Colon (tissue), 2 donors: Measurements from ENCODE around the gene SEMA3F.

Experiments used
- FAIRE-seq: peaks from 2 replicates; lab custom pipeline; 2012; peaks lifted over from hg19 to GRCh38; lab: Jason Lieb, UNC
- donor health status: control.
- donor health status: control.

Gene SEMA3F

DNA sequence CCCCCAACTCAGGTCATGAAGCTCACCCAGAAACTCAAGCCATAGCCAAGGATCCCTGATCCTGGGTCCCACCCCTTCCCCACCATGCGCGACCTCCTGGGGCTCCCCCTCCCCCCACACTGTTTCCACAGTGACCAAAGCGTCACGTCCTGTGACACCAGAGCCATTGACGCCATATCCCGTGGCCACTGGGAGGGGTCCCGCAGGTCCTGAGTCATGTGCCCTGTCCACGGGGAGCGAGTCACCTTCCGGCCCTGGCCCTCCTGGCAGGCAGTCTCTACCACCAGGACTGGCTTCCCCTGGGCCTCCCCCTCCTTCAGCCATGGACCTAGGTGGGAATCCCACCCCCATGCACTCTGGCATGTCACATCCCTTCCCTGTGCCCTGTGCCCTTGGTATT, 15.6 kb downstream of the SEMA3F start:
- FAIRE-seq: no peak

DNA sequence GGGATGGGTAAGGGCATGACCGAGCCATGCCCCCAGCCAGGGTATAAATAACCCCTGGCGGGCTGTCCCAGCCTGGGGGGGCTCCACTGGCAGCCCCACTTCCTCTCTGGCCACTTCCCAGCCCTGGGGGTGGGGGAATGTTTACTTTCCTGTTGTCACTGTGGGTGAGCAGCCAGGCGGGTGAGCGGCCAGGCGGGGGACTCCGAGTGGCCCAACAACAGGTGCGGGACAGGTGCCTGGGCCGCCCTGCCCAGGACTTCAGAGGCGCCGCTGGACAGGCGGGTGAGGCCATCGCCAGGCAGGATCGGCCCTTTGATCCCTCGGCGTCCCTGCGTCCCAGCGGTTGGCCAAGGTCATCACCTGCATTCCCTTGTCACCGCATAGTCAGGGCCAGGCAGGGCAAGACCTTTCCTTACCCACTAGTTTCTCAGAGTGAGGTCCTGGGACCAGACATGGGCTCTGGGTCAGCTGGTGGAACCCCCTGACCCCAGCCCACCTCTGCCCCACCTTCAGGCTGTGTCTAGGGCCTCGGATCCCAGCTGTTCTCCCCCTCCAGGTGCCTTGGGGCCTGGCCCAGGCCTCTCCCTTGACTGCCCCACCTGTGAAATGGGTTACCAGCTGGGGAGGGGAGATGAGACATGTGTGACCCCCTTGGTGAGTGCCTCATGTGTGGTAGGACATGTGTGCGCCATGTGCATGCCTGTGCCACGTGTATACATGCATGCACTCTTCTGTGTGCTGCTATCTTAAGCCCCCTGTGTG, 16.6 kb downstream of the SEMA3F start:
- no peak for FAIRE-seq

DNA sequence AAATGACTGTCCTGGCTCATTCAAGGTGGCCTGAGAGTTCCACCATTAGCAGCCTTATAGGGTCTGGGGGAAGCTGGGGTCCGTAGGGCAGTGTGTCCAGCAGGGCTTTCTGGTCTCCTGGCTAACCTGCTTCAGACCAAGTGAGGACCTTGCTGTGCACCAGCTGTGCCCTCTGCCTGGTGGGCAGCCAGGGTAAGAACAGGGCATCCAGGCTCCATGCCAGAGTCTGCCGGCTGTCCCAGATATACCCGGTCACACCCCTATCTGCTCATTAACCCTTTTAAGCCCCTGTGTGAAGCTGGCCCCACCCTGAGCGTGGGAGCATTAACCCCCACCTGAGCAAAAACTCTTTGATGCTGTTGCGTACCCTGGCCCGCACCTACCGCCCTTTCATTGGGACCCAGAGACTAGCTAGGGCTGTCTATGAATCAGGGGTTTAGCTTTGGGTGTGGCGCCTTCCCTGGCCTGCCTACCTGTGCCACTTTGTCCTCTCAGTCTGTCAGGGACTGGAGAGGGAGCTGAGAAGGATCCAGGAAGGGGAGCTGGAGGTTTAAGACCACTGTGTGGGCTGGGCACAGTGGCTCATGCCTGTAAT, 17.6 kb downstream of the SEMA3F start:
- FAIRE-seq: no peak

DNA sequence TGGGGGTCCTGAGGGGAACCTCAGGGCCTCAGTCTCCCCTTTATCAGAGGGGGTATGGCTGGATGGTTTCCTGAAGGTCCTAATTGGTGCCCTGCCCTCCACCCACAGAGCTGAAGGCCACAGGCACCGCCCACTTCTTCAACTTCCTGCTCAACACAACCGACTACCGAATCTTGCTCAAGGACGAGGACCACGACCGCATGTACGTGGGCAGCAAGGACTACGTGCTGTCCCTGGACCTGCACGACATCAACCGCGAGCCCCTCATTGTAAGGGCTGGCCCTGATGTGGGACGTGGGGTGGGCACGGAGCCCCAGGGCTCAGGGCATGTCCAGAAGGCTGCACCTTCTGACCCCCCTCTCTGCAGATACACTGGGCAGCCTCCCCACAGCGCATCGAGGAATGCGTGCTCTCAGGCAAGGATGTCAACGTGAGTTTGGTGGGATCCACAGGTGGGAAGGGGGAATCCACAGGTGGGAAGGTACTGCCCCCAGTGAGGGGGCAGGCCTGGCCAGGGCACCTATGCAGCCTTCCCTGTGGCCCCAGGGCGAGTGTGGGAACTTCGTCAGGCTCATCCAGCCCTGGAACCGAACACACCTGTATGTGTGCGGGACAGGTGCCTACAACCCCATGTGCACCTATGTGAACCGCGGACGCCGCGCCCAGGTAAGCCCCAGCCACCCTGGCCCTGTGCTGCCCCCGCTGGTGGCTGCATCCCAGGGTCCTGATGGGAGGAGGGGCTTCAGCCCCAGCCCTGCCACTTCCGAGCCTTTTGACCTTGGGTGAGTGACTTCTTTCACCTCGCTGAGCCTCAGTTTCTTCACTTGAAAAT, 18.8 kb downstream of the SEMA3F start:
- no peak for FAIRE-seq

DNA sequence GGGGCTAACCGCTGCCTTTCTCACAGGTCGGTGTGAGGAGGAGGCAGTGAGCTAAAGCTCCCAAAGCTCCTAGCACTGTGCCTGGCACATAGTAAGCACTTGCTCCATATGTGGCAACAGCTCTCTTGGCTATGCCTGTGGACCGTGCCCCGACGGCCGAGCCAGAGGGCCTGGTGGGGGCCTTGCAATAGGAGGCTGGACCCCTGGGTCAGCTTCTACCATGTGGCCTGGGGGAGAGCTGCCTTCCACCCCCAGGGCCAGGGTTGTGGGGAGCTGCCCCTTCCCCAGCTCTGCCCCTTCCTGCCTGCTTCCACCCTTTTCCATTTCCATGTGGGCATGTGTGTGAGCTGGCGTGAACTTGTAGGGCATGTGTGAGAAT, 19.4 kb downstream of the SEMA3F start:
- FAIRE-seq: no peak

DNA sequence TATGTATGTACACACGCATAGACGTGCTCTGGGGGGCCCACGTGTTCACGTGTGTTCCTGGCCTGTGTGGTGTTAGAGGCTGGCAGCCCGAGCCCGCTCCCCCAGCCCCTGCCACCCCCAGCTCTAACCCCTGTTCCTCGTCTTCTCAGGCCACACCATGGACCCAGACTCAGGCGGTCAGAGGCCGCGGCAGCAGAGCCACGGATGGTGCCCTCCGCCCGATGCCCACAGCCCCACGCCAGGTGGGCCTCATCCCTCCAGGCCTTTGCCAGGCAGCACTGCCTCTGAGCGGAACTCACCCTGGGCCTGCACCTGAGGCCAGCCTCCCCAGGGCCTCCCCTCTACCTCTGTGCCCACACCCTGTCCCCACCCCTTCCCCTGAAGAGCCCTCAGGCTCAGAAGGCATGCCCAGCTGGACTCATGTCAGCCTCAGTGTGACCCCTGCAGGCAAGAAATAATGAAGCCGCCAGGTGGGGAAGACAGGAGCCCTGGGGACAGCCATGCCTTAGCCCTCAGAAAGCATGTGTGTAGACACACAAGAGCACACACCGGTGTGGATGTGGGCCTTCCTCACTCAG, 19.9 kb downstream of the SEMA3F start:
- FAIRE-seq: no peak

DNA sequence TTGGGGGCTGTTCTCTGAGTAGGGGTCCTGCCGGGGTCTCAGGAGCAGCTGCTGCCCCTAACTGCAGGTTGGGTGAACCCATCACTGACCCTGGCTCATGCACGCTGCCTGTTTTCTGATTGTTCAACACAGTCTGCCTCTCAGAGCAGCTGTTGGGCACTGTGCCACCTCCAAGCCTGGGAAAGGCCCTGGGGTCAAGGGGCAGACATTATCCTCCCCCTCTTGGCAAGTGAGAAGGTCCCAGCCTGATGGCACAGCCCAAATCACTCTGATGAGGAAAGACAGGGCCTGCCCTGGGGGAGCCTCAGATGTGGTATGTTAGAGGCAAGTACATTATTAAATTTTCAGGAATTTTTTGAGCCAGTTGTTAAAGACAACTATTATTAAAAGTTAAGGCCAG, 22.2 kb downstream of the SEMA3F start:
- FAIRE-seq: no peak

DNA sequence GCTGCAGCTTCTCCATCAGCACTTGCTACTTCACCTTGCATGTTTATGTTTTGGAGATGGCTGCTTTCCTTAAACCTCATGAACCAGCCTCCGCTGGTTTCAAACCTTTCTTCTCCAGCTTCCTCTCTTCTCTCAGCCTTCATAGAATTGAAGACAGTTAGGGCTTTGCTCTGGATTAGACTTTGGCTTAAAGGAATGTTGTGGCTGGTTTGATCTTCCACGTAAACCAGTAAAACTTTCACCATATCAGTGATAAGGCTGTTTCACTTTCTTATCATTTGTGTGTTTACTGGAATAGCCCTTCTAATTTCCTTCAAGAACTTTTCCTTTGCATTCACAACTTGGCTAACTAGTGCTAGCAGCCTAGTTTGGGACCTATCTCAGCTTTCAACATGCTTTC, 24.6 kb downstream of the SEMA3F start:
- no peak for FAIRE-seq

DNA sequence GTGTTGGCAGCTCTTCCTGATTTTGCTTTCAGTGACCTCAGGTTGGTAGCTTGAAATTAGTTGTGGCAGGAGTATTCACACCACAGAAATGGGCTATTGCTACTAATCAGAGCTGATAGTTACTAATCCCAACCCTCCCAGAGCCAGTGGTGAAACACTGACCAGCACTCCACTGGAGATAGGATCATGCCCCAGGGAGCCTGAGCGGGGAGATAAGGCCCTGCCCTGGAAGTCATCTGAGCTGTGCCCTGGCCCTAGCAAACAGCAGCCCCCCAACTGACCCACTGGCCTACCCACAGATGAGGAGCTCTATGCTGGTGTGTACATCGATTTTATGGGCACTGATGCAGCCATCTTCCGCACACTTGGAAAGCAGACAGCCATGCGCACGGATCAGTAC, 26.9 kb downstream of the SEMA3F start:
- FAIRE-seq: no peak

DNA sequence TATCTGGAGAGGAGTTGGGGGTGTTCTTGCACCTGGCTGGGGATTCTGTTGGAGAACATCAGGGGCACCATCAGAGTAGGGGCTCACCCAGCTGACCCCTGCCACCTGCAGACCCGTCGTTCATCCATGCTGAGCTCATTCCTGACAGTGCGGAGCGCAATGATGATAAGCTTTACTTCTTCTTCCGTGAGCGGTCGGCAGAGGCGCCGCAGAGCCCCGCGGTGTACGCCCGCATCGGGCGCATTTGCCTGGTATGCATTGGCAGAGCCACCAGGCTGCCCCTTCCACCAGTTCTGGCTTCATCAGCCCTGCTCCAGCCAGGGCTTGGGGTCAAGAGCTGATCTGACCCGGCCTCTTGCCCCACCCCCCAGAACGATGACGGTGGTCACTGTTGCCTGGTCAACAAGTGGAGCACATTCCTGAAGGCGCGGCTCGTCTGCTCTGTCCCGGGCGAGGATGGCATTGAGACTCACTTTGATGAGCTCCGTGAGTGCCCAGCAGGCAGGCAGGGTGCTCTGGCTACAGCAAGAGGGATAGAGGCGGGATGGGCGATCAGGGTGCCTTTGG, 27.5 kb downstream of the SEMA3F start:
- FAIRE-seq: no peak

DNA sequence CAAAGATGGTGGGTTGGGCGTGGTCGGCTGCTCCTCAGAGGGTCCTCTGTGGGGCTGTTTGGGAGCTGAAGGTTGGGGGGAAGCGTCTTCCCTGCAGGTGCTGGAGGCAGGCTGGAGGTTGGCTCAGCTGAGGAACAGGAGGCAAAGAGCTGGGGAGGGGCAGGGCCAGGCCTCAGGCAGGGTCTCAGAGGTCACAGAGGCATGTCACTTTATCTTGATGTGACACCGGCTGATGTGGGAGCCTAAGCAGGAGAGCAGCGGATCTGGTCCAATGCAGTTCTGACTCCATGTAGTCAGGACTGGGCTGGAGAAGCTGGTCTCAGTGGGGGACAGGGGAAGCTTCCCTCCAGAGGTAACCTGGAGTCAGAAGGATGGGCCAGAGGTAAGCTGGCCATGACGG, 28.6 kb downstream of the SEMA3F start:
- FAIRE-seq: no peak

DNA sequence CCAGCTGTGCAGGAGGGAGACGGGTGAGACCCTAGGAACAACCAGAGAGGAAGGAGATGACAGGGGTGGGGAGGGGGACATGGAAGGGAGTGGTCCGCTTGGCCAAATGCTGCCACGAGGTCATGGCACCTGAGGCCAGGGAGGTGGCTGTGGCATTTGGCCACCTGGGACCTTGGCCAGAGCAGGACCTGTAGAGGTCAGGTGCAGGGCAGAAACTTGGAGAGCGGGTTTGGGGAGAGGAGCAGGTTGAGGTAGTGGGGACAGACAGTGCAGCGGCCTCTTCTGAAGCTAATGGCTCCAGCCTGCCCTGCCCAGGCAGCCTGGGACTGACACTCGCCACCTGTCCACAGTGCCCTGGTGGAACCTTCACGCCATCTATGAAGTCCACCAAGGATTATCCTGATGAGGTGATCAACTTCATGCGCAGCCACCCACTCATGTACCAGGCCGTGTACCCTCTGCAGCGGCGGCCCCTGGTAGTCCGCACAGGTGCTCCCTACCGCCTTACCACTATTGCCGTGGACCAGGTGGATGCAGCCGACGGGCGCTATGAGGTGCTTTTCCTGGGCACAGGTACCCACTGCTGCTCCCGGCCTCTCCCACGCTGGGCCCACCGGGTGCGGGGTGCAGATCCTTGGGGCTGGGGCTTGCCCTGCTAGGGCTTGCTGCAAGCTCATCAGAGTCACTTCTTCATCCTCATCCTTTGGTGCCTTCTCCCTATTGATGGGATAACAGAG, 29.3 kb downstream of the SEMA3F start:
- FAIRE-seq: no peak

DNA sequence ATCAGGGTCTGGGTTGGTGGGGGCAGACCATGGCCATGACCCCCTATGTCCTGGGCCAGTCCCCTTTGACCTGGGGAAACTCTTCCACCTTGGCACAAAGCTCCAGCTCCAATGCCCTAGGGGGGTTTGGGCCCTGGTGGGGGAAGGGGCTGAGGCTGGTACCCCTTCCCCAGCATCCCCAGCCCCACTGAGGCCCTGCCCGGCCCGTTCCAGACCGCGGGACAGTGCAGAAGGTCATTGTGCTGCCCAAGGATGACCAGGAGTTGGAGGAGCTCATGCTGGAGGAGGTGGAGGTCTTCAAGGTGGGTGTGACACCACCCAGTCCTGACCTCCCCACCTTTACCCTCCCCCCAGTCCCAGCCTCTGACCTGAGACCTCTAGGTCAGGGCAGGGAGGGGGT, 30.1 kb downstream of the SEMA3F start:
- no peak for FAIRE-seq

DNA sequence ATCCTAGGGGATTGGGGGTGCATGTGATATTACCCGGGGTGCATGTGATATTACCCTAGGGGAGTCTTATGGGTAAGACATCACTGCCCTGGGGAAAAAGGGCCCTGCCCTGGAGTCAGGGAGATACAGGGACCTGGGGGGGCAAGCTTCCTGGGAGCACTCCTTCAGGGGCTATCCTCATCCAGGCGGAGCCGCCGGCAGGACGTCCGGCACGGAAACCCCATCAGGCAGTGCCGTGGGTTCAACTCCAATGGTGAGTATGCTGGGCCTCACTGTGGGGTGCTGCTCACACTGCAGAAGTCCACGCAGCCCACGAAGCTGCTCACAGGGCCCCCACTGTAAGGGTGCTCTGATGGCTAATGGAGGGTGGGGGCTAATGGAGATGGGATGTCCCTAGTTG, 31.0 kb downstream of the SEMA3F start:
- no peak for FAIRE-seq

DNA sequence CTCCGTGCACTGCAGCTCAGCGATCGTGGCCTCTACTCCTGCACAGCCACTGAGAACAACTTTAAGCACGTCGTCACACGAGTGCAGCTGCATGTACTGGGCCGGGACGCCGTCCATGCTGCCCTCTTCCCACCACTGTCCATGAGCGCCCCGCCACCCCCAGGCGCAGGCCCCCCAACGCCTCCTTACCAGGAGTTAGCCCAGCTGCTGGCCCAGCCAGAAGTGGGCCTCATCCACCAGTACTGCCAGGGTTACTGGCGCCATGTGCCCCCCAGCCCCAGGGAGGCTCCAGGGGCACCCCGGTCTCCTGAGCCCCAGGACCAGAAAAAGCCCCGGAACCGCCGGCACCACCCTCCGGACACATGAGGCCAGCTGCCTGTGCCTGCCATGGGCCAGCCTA, 32.6 kb downstream of the SEMA3F start:
- FAIRE-seq: no peak

DNA sequence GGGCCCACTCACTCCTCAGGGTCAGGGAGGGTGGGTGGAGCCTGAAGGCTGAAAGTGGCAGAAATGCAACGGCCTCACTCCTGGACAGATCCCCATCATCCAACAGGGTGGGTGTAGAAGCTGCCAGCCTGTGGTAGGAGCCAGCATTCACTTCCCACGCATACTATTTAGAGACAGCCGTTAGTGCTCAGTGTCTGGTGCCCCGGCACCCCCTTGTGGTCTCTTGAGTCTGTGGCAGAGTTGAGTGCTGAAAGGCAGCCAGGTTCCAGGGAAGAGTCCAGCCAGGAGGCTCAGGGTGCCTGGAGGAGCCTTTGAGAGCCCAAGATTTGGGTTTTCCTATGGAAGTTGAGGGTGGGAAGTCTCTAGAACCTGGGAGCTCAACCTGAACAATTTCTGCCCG, 34.1 kb downstream of the SEMA3F start:
- no peak for FAIRE-seq

DNA sequence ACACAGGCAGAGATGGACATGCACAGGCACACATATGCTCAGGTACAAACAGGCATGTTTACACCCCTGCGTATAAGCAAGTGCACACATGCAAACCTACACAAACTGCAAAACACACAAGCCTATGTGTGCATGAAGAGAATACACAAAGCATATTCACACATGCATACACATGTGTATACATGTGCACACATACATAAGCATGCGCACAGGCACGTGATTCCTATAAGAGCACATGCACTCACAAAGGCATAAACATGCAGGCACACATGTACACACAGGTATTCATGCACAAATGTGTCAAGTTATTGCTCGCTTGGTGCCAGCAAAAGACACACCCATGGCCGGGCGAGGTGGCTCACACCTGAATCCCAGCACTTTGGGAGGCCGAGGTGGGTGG, 34.9 kb downstream of the SEMA3F start:
- FAIRE-seq: no peak

DNA sequence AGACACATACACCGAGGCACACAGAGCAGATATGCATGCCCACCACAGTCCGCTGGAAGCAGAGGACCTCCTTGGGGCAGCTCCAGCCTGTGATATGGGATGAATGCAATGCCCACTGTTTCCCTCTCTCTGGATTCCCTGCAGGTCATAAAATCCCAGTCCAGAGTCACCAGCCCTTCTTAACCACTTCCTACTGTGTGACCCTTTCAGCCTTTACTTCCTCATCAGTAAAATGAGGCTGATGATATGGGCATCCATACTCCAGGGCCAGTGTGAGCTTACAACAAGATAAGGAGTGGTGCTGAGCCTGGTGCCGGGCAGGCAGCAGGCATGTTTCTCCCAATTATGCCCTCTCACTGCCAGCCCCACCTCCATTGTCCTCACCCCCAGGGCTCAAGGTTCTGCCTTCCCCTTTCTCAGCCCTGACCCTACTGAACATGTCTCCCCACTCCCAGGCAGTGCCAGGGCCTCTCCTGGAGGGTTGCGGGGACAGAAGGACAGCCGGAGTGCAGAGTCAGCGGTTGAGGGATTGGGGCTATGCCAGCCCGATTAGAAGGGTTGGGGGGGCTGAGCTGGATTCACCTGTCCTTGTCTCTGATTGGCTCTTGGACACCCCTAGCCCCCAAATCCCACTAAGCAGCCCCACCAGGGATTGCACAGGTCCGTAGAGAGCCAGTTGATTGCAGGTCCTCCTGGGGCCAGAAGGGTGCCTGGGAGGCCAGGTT, 36.0 kb downstream of the SEMA3F start, which contains the start of gene GNAT1:
Gene GNAT1 (plus strand): TSS at position 675 of the 725 bp plus-strand sequence. CDS start 116 bp downstream, outside the sequence.
- FAIRE-seq: no peak

DNA sequence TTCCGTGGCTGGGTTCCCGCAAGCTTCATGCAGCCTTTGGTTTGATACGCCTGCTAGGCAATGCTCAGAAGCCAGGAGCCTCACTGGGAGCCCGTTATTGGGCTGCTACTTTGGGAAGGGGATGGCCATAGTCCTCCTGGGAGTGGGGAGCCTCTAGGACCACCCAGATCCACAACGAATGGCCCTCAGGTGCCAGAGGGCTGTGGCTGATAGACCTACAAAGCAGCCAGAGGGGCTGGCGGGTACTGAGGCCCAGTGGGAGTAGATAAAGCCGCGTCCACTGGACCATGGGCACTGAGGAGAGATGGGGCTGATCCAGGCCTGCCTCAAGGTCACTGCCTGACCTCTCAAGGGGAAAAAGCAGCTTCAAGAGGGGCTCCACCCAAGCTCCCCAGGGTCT, 37.0 kb downstream of the SEMA3F start:
- no peak for FAIRE-seq

DNA sequence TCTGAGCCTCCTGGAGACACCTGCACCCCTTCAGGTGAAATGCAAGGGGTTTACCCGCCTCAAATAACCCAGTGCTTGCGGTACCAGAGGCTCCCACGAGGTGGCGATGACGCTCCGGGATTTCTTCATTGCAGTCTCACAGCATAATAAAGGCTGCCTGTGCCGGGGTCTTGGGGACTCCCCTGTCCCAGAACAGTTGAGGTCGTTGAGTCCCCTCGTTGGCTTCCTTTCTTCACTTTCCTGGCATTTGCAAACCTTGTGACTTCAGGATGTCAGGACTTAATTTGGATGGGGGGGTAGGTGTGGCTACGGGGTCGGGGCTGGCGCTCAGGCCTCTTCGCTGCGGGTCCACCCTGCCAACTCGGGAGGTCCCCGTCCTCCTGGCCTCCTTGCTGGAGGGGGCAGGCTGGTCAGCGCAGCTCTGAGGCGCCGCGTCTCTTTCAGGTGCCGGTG, 37.6 kb downstream of the SEMA3F start:
- FAIRE-seq: no peak

DNA sequence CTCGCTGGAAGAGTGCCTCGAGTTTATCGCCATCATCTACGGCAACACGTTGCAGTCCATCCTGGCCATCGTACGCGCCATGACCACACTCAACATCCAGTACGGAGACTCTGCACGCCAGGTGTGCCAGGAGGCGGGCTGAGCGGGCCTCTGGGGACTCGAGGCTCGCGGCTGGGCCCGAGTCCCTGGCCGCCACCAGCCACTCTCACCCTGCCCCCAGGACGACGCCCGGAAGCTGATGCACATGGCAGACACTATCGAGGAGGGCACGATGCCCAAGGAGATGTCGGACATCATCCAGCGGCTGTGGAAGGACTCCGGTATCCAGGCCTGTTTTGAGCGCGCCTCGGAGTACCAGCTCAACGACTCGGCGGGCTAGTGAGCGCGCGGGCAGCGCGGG, 38.2 kb downstream of the SEMA3F start:
- no peak for FAIRE-seq
